A172 (cell line): Measurements from ENCODE around the gene SGCD. TPM values are rescaled to one million over a fixed set of nuclear protein-coding genes. Genes with fewer than 3 reads are reported as not detected.

Source experiments
- DNase-seq: peaks from one replicate; pipeline ENCODE4 v3.0.0-alpha.2; 2015; ENCODE audit warnings: low spot score
- total RNA-seq: library from RNA; depleted of rRNA; stranded (reverse); fragments of >200 nt; shearing (Covaris generic); gene quantifications from 2 replicates; pipeline ENCODE4 v1.2.3, GENCODE V29; 2014

SGCD gene
- total RNA-seq, 1 experiment from 2014 or later = 8.5 TPM

- DNase-seq = no peak
Measured at GRCh38 chr5:156459812-156460385, 132.9 kb downstream of the SGCD start.

- peak; percentile 23 for DNase-seq
Measured at GRCh38 chr5:156460471-156460870, 133.5 kb downstream of the SGCD start.

GRCh38 chr5:156466871-156467270 is 139.9 kb downstream of the SGCD start:
- no peak for DNase-seq

GRCh38 chr5:156469636-156470035 is 142.7 kb downstream of the SGCD start:
- no peak for DNase-seq

- no peak for DNase-seq
Measured at GRCh38 chr5:156471893-156472292, 144.9 kb downstream of the SGCD start.

GRCh38 chr5:156473269-156473908 is 146.4 kb downstream of the SGCD start:
- no peak for DNase-seq

- no peak for DNase-seq
Measured at GRCh38 chr5:156474251-156474650, 147.3 kb downstream of the SGCD start.

- DNase-seq = peak; percentile 75
Measured at GRCh38 chr5:156475182-156476157, 148.5 kb downstream of the SGCD start.

- no peak for DNase-seq
Measured at GRCh38 chr5:156476158-156476551, 149.2 kb downstream of the SGCD start.

GRCh38 chr5:156476678-156477077 is 149.7 kb downstream of the SGCD start:
- DNase-seq = no peak

- DNase-seq = peak; percentile 4
Measured at GRCh38 chr5:156477196-156477595, 150.2 kb downstream of the SGCD start.

GRCh38 chr5:156479849-156480248 is 152.9 kb downstream of the SGCD start:
- no peak for DNase-seq

GRCh38 chr5:156481741-156482140 is 154.8 kb downstream of the SGCD start:
- no peak for DNase-seq

GRCh38 chr5:156482818-156483217 is 155.9 kb downstream of the SGCD start:
- DNase-seq = no peak

- DNase-seq = no peak
Measured at GRCh38 chr5:156486394-156487238, 159.7 kb downstream of the SGCD start.

GRCh38 chr5:156491766-156492165 is 164.8 kb downstream of the SGCD start:
- no peak for DNase-seq

GRCh38 chr5:156496291-156496690 is 169.3 kb downstream of the SGCD start:
- DNase-seq = no peak

- no peak for DNase-seq
Measured at GRCh38 chr5:156497804-156498208, 170.8 kb downstream of the SGCD start.

GRCh38 chr5:156498226-156498980 is 171.4 kb downstream of the SGCD start:
- DNase-seq = no peak

- no peak for DNase-seq
Measured at GRCh38 chr5:156500755-156501154, 173.8 kb downstream of the SGCD start.

GRCh38 chr5:156505101-156505500 is 178.1 kb downstream of the SGCD start:
- no peak for DNase-seq
